Activated CD4-positive, alpha-beta T cell treated with anti-CD3 and anti-CD28 coated beads, Interleukin-2, amount 50 U/mL, for 24 hours (primary cell): ENCODE results near the gene USP17L24.
"Not testable (repeated sequence)": the region's sequence is repeated elsewhere in the genome, so short reads cannot be mapped to it uniquely, and the experiment has no call there.

Experiments used
- DNase-seq, 2 donors: peaks; one replicate each; pipeline ENCODE4 v3.0.0-alpha.2; 2020; ENCODE audit warnings: low read depth in 1 of 2, low spot score in 1 of 2

The USP17L24 gene

GRCh38 chr4:9324865-9325264, at the start of gene USP17L24:
Gene USP17L24, plus strand, starts transcription at chr4:9325165. Its CDS starts 0 bp downstream, at chr4:9325165.
- not testable (repeated sequence) for DNase-seq

GRCh38 chr4:9324191-9324590, 774 bp upstream of the USP17L24 start:
- DNase-seq, result not testable (repeated sequence)

GRCh38 chr4:9329611-9330010, 4.6 kb downstream of the USP17L24 start, which contains the start of gene USP17L25:
Gene USP17L25, plus strand, starts transcription at chr4:9329911. Its CDS starts 0 bp downstream, at chr4:9329911.
- DNase-seq, result not testable (repeated sequence)

GRCh38 chr4:9334358-9334757, 9.4 kb downstream of the USP17L24 start, which contains the start of gene USP17L26:
Gene USP17L26, plus strand, starts transcription at chr4:9334658. Its CDS starts 0 bp downstream, at chr4:9334658.
- DNase-seq, result not testable (repeated sequence)

- DNase-seq, result not testable (repeated sequence)
Observed at GRCh38 chr4:9339103-9339502, 14.1 kb downstream of the USP17L24 start, which contains the start of gene USP17L5. Gene USP17L5, plus strand, starts transcription at chr4:9339403. Its CDS starts 0 bp downstream, at chr4:9339403.

GRCh38 chr4:9343848-9344247, 18.9 kb downstream of the USP17L24 start, which contains the start of gene USP17L27:
Gene USP17L27, plus strand, starts transcription at chr4:9344148. Its CDS starts 0 bp downstream, at chr4:9344148.
- DNase-seq, result not testable (repeated sequence)

- not testable (repeated sequence) for DNase-seq
Observed at GRCh38 chr4:9348593-9348992, 23.6 kb downstream of the USP17L24 start, which contains the start of gene USP17L28. Gene USP17L28, plus strand, starts transcription at chr4:9348893. Its CDS starts 0 bp downstream, at chr4:9348893.

GRCh38 chr4:9350866-9351265, 25.9 kb downstream of the USP17L24 start:
- not testable (repeated sequence) for DNase-seq

- not testable (repeated sequence) for DNase-seq
Observed at GRCh38 chr4:9353338-9353737, 28.4 kb downstream of the USP17L24 start, which contains the start of gene USP17L29. Gene USP17L29, plus strand, starts transcription at chr4:9353638. Its CDS starts 0 bp downstream, at chr4:9353638.

GRCh38 chr4:9362829-9363228, 37.9 kb downstream of the USP17L24 start, which contains the start of gene USP17L30:
Gene USP17L30, plus strand, starts transcription at chr4:9363129. Its CDS starts 0 bp downstream, at chr4:9363129.
- DNase-seq, result not testable (repeated sequence)
